Measurements from ENCODE around the gene OR51S1.

OR51S1 gene

GRCh38 chr11:4848908-4849532 is at the start of gene OR51S1:
TSS of gene OR51S1 (minus strand) at chr11:4849208. CDS start at chr11:4849208, 0 bp downstream.
- no peak for TF ChIP-seq CTCF (IDR thresholded peaks at IDR 0.05; ENCODE audit: insufficient read depth, low read depth, low read length, missing control alignments)
- H3K4me3 ChIP-seq (ENCODE audit: low read length): no peak within 1 kb of the TSS
- DNase-seq (ENCODE audit: low read depth): no peak

GRCh38 chr11:4891996-4892640 is 43.1 kb upstream of the OR51S1 start:
- DNase-seq (ENCODE audit: low read depth): peak; percentile 58
- TF ChIP-seq CTCF (IDR thresholded peaks at IDR 0.05; ENCODE audit: insufficient read depth, low read depth, low read length, missing control alignments): no peak
- no peak overlapping the region for H3K4me3 ChIP-seq (ENCODE audit: low read length)

GRCh38 chr11:4890279-4890678 is 41.3 kb upstream of the OR51S1 start:
- no peak overlapping the region for H3K4me3 ChIP-seq (ENCODE audit: low read length)
- no peak for DNase-seq (ENCODE audit: low read depth)
- TF ChIP-seq CTCF (IDR thresholded peaks at IDR 0.05; ENCODE audit: insufficient read depth, low read depth, low read length, missing control alignments): no peak

- no peak for TF ChIP-seq CTCF (IDR thresholded peaks at IDR 0.05; ENCODE audit: insufficient read depth, low read depth, low read length, missing control alignments)
- no peak overlapping the region for H3K4me3 ChIP-seq (ENCODE audit: low read length)
- no peak for DNase-seq (ENCODE audit: low read depth)
Measured at GRCh38 chr11:4887591-4887990, 38.6 kb upstream of the OR51S1 start.

- no peak overlapping the region for H3K4me3 ChIP-seq (ENCODE audit: low read length)
- TF ChIP-seq CTCF (IDR thresholded peaks at IDR 0.05; ENCODE audit: insufficient read depth, low read depth, low read length, missing control alignments): no peak
- DNase-seq (ENCODE audit: low read depth): no peak
Measured at GRCh38 chr11:4886186-4886585, 37.2 kb upstream of the OR51S1 start.

- no peak for TF ChIP-seq CTCF (IDR thresholded peaks at IDR 0.05; ENCODE audit: insufficient read depth, low read depth, low read length, missing control alignments)
- no peak overlapping the region for H3K4me3 ChIP-seq (ENCODE audit: low read length)
- DNase-seq (ENCODE audit: low read depth): no peak
Measured at GRCh38 chr11:4884361-4884760, 35.4 kb upstream of the OR51S1 start.

GRCh38 chr11:4882543-4882942 is 33.5 kb upstream of the OR51S1 start:
- H3K4me3 ChIP-seq (ENCODE audit: low read length): no peak overlapping the region

More at GRCh38 chr11:4882543-4882942, 33.5 kb upstream of the OR51S1 start:
- no peak for TF ChIP-seq CTCF (IDR thresholded peaks at IDR 0.05; ENCODE audit: insufficient read depth, low read depth, low read length, missing control alignments)
- DNase-seq (ENCODE audit: low read depth): no peak
